SKM-1 treated with dmso at 0.1 percent for 144 hours (cell line): Measurements from ENCODE around the gene PTK6.

ENCODE experiments used
- DNase-seq: peaks from one replicate; lab custom pipeline; 2025; ENCODE audit not compliant: unreplicated experiment; lab: John Stamatoyannopoulos, UW

The PTK6 gene

DNA sequence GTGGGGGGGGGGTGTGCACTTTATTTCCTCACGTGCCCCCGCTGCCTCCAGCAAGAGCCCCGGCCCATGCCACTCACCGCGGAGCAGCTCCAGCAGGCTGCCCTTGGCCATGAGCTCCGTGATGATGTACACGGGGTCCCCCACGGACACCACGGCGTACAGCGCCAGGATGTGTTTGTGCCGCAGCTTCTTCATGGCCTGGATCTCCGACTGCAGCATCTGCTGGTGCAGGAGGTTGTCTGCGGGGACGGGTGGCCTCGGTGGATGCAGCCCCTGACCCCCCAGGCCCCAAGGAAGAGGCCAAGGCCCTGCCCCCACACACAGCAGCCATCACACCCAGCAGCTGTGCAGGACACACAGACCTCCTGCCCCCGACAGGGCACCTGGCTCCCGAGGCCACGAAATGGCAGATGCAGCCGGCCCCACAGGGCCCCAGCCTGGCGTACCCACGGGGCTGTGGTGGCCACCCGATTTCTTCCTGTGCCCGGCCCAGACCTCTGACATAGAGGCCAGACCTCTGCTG is 4.7 kb downstream of the PTK6 start:
- no peak for DNase-seq

DNA sequence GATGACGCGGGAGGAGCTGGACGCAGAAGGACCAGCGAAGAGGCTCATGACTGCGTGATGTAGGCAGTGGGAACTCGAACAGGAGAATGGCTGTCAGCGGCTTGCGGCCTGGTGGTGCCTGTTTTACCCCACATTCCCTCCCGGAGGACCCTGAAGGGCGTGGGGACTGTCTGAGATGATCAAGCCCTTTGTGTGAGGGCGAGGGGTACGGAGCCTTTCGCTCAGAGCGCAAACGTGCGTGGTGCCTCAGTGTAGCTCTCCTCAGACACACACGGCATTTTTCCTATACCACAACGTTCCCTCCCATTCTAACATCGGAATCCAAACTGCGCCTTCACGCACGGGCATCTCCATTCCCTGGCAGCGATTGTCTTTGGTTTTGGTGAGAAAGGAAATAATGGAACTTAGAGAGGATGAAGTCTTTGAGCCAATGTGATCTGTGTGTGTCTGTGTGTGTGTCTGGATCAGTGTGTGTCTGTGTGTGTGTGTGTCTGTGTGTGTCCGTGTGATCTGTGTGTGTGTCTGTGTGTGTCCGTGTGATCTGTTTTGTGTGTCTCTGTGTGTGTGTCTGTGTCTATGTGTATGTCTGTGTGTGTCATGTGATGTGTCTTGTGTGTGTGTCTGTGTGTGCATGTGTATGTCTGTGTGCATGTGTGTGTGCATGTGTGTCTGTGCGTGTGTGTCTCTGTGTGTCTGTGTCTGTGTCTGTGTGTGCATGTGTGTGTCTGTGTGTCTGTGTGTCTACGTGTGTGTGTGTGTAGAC is 5.3 kb downstream of the PTK6 start:
- DNase-seq = no peak

DNA sequence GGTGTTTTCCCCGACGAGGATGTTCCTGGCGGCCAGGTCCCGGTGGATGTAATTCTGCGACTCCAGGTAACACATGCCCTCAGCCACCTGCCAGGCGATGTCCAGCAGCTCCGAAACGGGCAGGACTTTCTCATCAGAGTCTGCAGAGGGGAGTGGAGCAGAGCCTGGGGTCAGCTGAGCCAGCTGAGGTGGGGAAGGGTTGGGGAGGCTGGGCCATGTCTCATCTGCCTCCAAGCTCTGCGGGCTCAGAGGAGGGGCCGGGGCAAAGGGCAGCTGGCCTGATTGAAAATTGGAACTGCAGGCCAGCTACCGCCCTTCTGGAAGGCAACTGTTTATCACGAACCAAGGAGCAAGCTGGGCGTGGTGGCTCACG is 6.4 kb downstream of the PTK6 start:
- DNase-seq = no peak

DNA sequence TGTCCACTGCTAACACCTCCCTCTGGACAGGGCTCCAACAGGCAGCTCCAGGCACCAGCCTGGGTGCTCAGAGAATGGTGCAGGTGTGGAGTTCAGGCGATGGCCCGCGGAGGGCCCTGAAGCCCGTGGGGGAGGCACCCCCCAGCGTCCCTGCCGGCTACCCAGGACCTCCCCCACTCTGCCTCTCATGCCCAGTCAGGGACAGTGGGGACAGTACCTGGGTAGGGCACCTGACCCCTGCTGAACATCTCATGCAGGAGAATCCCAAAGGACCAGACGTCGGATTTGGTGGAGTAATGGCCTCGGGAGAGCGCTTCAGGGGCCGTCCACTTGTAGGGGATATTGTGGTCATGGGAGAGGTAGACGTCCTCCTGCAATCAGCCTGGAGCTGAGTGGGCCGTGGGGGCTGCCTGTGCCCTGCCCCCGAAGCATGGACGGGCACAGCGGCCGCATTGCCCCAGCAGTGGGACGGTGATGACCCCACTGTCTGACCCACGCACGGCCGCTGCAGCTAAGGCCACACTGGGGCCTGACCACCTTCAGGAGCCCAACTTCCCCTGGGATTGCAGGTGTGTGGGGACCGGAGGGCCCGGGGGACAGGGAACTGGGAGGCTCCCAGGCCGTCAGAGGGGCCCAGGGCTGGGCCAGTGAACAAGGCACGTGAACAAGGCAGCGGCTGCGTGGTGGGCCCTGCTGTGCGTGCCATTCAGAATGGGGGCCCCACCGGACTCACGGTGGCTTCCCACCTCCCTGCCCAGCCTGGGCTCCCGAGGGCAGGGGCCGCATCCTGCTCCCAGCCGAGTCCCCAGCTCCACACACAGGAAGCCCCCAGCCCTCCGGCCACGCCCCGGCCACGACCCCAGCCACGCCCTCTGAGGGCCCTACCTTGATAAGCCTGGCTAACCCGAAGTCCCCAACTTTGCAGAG is 7.1 kb downstream of the PTK6 start:
- no peak for DNase-seq

DNA sequence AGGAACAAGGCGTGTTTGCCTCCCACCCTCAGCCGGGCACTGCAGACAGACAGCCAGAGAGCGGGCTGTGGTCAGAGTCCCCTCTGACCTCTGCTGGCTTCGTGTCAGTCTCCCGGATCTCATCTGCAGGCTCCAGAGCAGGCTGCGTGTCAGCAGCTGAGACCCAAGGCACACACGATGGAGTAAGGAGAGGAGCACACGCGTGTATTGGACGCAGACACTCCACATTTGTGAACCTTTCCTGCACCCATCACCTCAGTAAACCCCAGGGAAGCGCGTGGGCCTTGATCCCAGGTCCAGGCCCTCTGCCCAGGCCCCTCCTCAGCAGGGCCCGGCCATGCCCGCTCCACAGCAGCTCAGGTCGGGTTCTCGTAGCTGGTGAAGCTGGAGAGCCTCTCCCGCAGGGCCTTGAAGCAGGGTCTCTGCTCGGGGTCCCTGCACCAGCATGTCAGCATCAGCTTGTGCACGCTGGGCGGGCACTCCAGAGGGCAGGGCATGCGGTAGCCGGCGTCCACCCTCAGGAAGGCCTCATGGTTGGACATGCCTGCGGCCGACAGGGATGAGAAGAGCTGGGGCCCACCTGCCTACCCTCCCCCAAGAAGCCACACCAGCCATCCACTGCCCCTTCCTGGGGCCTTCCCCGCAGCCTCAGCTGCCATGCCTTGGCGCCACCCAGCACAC is 7.9 kb downstream of the PTK6 start:
- no peak for DNase-seq

- DNase-seq = no peak
Observed at GRCh38 chr20:63527184-63527583, 10.0 kb downstream of the PTK6 start.

GRCh38 chr20:63525971-63526370 is 11.2 kb downstream of the PTK6 start:
- peak; percentile 20 for DNase-seq

DNA sequence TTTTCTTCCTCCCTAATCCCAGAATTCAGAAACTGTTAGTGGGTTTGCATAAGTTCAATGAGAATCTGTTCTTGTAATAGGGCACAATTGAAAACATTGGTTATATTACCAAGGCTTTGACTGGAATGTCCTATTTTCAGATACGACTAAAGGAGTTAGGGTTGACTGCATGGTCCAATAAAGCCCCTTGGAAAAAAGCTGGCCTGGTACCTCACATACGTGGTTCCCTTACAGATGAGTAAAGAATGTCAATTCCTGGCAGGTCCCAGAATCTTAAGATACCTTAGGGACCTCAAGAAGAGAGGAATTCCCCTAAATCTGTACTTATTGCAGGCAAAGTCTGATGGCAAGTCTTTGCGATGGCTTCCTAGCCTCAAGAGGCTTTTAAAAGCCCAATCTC is 12.0 kb downstream of the PTK6 start:
- no peak for DNase-seq

DNA sequence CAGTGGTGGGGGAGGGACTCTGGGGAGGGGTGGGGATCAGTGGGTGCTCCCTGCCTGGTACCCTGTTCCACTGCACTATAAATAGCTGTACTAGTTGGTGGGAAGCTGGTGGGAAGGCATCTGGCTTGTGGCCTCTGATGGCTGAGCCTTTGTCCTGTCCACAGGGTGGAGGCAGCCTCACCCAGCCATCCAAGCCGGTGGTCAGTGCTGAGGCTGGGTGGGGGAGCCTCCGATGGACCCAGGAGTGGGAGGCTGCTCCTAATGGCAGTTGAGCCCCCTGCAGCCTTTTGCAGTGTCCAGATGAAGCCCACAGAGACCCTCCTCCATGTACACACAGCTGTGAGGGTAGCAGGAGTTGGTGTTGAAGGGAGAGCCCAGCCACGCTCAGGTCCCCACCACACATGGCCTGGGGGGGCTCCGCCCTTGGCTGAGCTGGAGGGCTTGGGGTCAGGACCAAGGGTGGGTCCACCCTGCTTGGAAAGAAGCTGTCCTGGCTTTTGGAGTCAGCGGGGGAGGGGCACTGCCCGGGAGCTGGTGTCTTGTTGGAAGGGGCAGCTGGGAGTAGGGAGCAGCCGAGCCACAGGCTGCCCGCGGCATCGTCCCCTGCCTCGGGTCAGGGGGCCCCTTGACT is 14.1 kb downstream of the PTK6 start:
- no peak for DNase-seq

GRCh38 chr20:63522091-63522868 is 14.9 kb downstream of the PTK6 start:
- DNase-seq = no peak

DNA sequence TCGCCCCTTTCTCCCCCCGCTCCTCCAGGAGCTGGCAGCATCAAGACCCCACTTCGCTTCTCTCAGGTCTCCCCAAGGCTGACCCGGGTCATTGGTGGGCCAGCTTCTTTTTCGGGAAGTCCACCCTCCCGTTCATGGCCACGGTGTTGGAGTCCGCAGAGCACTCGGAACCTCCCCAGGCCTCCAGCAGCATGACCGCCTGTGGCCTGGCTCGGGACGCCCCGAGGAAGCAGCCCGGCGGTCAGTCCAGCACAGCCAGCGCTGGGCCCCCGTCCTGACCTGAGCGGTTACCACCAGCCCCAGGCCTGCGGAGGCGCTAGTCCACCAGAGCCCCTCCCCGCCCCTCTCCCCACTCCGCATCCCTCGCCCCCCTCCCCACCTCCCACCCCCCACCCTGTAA is 15.6 kb downstream of the PTK6 start:
- DNase-seq = no peak

DNA sequence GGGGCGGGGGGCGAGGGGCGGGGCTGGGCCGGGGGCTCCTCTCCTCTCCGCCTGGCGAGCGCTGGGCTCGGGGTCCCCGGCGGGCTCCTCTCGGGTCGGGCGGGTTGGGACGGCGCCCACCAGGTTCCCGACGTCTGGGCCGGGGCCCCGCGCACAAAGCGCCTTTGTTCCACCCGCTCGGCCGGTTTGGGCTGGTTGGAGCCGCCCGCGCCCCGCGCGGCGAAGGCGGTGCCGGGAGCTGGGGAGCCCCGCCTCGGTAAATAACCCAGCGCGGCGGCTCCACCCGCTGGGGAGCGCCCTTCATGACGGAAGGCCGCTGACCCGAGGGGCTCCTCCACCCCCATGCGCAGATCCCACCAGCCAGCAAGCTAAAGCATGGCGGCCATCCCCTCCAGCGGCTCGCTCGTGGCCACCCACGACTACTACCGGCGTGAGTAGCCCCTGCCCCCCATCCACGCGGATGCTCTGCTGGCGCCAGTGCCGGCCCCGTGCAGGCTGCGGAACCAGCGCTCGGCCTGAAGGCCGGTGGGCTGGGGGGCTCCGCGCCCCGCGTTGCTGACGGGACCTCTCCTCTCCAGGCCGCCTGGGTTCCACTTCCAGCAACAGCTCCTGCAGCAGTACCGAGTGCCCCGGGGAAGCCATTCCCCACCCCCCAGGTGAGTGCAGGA is 16.1 kb downstream of the PTK6 start:
- DNase-seq = no peak

- DNase-seq = peak; percentile 60
Observed at GRCh38 chr20:63520504-63520933, 16.7 kb downstream of the PTK6 start, which contains the start of gene PPDPF. PPDPF (plus strand) TSS chr20:63520765; CDS start chr20:63521309, 544 bp downstream.

DNA sequence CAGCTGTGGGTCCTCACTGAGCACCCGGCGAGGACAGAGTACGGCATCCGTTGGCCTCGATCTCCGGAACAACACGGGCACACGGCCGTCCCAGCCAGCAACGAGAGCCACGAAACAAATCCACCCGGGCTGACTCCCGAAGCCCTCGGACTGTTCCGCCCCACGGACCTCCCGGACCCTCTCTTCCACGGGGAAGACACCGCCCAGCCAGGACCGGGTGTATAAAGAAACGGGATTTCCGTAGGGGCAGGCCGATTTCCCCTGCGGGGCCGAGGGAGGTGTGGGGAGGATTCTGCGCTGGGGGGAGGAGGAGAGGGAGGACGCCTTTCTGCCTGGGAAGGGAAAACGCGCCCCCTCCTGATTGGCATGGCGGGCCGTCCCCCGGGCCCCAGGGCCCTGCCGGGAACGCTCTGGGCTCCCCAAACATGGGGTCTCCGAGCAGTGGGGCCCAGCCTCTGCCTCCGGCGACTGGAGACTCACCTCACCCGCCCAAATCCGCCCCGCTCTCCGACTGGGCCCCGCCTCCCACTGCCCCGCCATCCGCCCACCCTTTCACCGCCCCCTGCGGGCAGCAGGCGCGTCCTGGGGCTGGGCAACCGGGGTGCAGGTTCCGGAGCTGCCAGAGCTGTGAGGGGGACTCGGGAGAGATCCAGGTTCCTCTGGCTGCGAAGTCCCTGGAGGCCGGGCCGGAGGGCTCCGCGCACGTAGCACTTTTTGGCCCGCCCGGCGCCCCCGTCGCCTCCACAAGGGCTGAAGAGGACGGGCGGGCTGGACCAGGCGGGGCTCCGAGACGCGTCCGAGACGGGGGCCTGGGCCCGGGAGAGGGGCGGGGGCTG is 17.3 kb downstream of the PTK6 start:
- DNase-seq = peak; percentile 56

- no peak for DNase-seq
Observed at GRCh38 chr20:63518946-63519667, 18.1 kb downstream of the PTK6 start.

DNA sequence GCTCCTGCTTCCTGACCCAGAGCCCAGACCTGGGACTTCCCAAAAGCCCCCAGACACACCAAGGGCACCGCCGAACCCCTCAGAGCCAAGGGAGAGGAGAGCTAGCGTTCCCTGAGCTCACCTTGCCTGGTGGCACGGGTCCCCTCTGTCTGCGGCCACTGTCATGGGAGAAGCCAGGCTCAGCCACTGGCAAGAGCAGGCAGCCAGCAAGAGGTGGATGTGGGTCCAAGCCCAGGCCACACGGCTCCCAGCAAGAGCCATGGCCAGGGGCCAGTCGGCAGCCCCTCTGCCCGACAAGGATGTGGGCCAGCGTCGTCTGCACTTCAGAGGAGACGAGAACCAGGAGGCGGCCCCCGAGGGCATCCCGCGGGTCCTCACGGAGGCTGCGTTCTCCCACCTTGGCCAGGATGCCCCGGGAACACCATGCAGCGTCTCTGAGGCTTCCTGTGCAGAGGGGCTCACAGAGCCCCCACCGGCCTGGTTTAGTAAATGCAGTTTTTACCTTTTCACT is 18.8 kb downstream of the PTK6 start:
- DNase-seq = no peak

GRCh38 chr20:63517376-63518309 is 19.5 kb downstream of the PTK6 start:
- DNase-seq = no peak
